GM12878 (cell line): ENCODE data around the gene NRG3. TPM values are rescaled to one million over a fixed set of nuclear protein-coding genes. Genes with fewer than 3 reads are reported as not detected.
"Not testable (repeated sequence)": the region's sequence is repeated elsewhere in the genome, so short reads cannot be mapped to it uniquely, and the experiment has no call there.

ENCODE experiments used
- ATAC-seq: fragments of 200-7000 bp; cut with Tn5 transposase; 3 replicates; pipeline ENCODE4 v1.9.1; 2020; ENCODE audit warnings: mild to moderate bottlenecking, moderate library complexity
- BruUV-seq: library from RNA; stranded (reverse); fragments of 400-500 nt; replicated peaks from 2 replicates; lab custom pipeline; 2021; lab: Mats Ljungman, UMichigan
- CTCF ChIA-PET: fragments of 300-600 bp; sonication (Branson Sonifier 250); formaldehyde crosslinking; extraction: SDS; loops from one replicate; lab custom pipeline; 2021; ENCODE audit warnings: inconsistent platforms; lab: Yijun Ruan, JAX
- POLR2A ChIA-PET: fragments of 350-600 bp; formaldehyde crosslinking; extraction: SDS; loops from one replicate; lab custom pipeline; 2021; ENCODE audit warnings: inconsistent platforms; lab: Charles Lee
- RAD21 ChIA-PET: fragments of 300-600 bp; sonication (Branson Sonifier 250); formaldehyde crosslinking; loops from one replicate; lab custom pipeline; 2023; ENCODE audit warnings: antibody characterized with exemption; ENCODE audit not compliant: unreplicated experiment; lab: Charles Lee
- SMC1A ChIA-PET: fragments of 300-600 bp; sonication (Branson Sonifier 250); formaldehyde crosslinking; loops from one replicate; lab custom pipeline; 2023; ENCODE audit not compliant: unreplicated experiment, uncharacterized antibody; lab: Charles Lee
- DNase-seq: peaks from one replicate; pipeline ENCODE4 v3.0.0-alpha.2; 2011; ENCODE audit warnings: low read depth, low spot score
- FAIRE-seq: peaks from 3 replicates; lab custom pipeline; 2011; peaks lifted over from hg19 to GRCh38; lab: Jason Lieb, UNC
- H2AFZ ChIP-seq: 2 replicates; pipeline ENCODE4 v1.6.0; 2011; ENCODE audit warnings: low read depth, low read length, control low read depth; ENCODE audit not compliant: control insufficient read depth
- H3K27ac ChIP-seq: 2 replicates; pipeline ENCODE4 v1.5.1; 2011; ENCODE audit warnings: control low read depth; ENCODE audit not compliant: control insufficient read depth, insufficient read depth
- H3K27me3 ChIP-seq, 2 experiments: replicated peaks in 1 of 2; 2 replicates each; pipeline versions ENCODE4 v1.6.0 to v1.6.1; 2011; ENCODE audit warnings: low read length in 1 of 2; ENCODE audit not compliant: control insufficient read depth in 2 of 2, insufficient read depth in 2 of 2
- H3K36me3 ChIP-seq, 2 experiments: 2 replicates each; pipeline ENCODE4 v1.5.1; 2011; ENCODE audit warnings: low read length in 1 of 2; ENCODE audit not compliant: control insufficient read depth in 2 of 2, insufficient read depth in 2 of 2
- H3K4me1 ChIP-seq: 2 replicates; pipeline ENCODE4 v1.6.1; 2011; ENCODE audit warnings: mild to moderate bottlenecking, low read length, moderate library complexity, mixed read lengths; ENCODE audit not compliant: control insufficient read depth, insufficient read depth
- H3K4me2 ChIP-seq: 2 replicates; pipeline ENCODE4 v1.6.0; 2011; ENCODE audit warnings: control low read depth; ENCODE audit not compliant: control insufficient read depth, insufficient read depth
- H3K4me3 ChIP-seq: fragments of 200-600 bp; sonication (generic); 2 replicates; pipeline ENCODE4 v1.5.1; 2016
- H3K79me2 ChIP-seq: 2 replicates; pipeline ENCODE4 v1.6.0; 2011; ENCODE audit warnings: low read length; ENCODE audit not compliant: control insufficient read depth, insufficient read depth
- H3K9ac ChIP-seq: 2 replicates; pipeline ENCODE4 v1.8.0; 2011; ENCODE audit warnings: low read length, control low read depth, mixed read lengths; ENCODE audit not compliant: control insufficient read depth, insufficient read depth
- H3K9me3 ChIP-seq: replicated peaks from 3 replicates; pipeline ENCODE4 v1.5.1; 2011; ENCODE audit warnings: mild to moderate bottlenecking, low read length; ENCODE audit not compliant: control insufficient read depth, insufficient read depth
- H4K20me1 ChIP-seq: 2 replicates; pipeline ENCODE4 v1.6.0; 2011; ENCODE audit not compliant: control insufficient read depth, insufficient read depth
- ATF3 ChIP-seq: IDR thresholded peaks from 2 replicates; pipeline ENCODE4 v1.6.1; 2011; ENCODE audit warnings: low read depth, mild to moderate bottlenecking, low read length, moderate library complexity, borderline replicate concordance; ENCODE audit errors: extremely low read depth
- BHLHE40 ChIP-seq, 2 experiments: fragments of 450-650 bp in 1 of 2; IDR thresholded peaks; 2 replicates each; pipeline ENCODE4 v1.6.1; 2011 to 2017; ENCODE audit warnings: low read depth in 2 of 2, borderline replicate concordance in 1 of 2, improper control_type of control experiment in 1 of 2, low read length in 1 of 2, mild to moderate bottlenecking in 1 of 2
- IRF5 ChIP-seq: fragments of 450-650 bp; IDR thresholded peaks from 2 replicates; pipeline ENCODE4 v1.6.1; 2017; ENCODE audit warnings: borderline replicate concordance
- STAT3 ChIP-seq: IDR thresholded peaks from 2 replicates; pipeline ENCODE4 v1.6.1; 2011; ENCODE audit warnings: low read depth, low read length, improper control_type of control experiment
- ZBED1 ChIP-seq: IDR thresholded peaks from 2 replicates; pipeline ENCODE4 v1.6.1; 2016; ENCODE audit warnings: borderline replicate concordance
- WGBS: methylation state at CpG from one replicate; pipeline ENCODE4 v1.1.6; 2016; ENCODE audit warnings: low lambda C conversion rate; ENCODE audit not compliant: insufficient replicate concordance, insufficient coverage; ENCODE audit errors: missing lambda C conversion rate; 5-methylcytosine and 5-hydroxymethylcytosine counted together
- in situ Hi-C: fragments of 300-500 bp; cut with MboI; formaldehyde crosslinking; loops from 9 replicates; pipeline ENCODE4 v1.14.3; 2018; ENCODE audit warnings: mixed read lengths
- intact Hi-C: fragments of 100-400 bp; cut with micrococcal nuclease; formaldehyde crosslinking; loops from one replicate; pipeline ENCODE4 v1.14.2; 2022; ENCODE audit not compliant: unreplicated experiment
- polyA plus RNA-seq, 11 experiments: library from polyadenylated mRNA; depleted of rRNA in 4 of 11; unstranded in 6 of 11; stranded (reverse) in 5 of 11; fragments of >200 nt; fragmentation: Nextera tagmentation in 4 of 11; fragmentation: Illumina TruSeq in 1 of 11; extraction: Ambion mirVana in 4 of 11; extraction: Trizol in 1 of 11; gene quantifications; 1 replicate in 1 of 11; 2 replicates in 10 of 11; pipeline versions ENCODE4 v1.2.1 to v1.2.3, GENCODE V29; 2011 to 2016; ENCODE audit warnings: inconsistent platforms in 2 of 11, missing spikeins in 2 of 11, low read depth in 1 of 11
- total RNA-seq, 4 experiments: library from RNA; depleted of rRNA in 3 of 4; stranded (reverse); fragments of >200 nt in 3 of 4; fragmentation: Illumina TruSeq in 1 of 4; extraction: Trizol in 1 of 4; gene quantifications; 2 replicates each; pipeline versions ENCODE4 v1.2.1 to v1.2.3, GENCODE V29; 2013 to 2021

NRG3 gene
- total and polyA plus RNA-seq, 10 of the 15 experiments (the other 5 are each of a cell fraction or from before 2014, with no cell fraction given), result 0.03 to 0.41 (median 0.17) TPM; not detected in 3

GRCh38 chr10:82678451-82678850, 803.5 kb downstream of the NRG3 start:
- H3K9me3 ChIP-seq, H3K9ac ChIP-seq, intact Hi-C loops, FAIRE-seq, in situ Hi-C loops, ATAC-seq, H3K4me1 ChIP-seq, BruUV-seq, H3K4me2 ChIP-seq, DNase-seq, H4K20me1 ChIP-seq, SMC1A ChIA-PET, H3K27me3 ChIP-seq, H3K79me2 ChIP-seq, POLR2A ChIA-PET, H2AFZ ChIP-seq, H3K27ac ChIP-seq, H3K4me3 ChIP-seq, H3K36me3 ChIP-seq, RAD21 ChIA-PET: not testable (repeated sequence)
- CTCF ChIA-PET, result interaction anchor here (0.6 kb wide), 1 partner anchor 1917 kb away, joined by 3 read pairs; no protein-coding TSS in a partner anchor
- WGBS, result 15% methylated on average over 6 of the region's 6 CpGs

GRCh38 chr10:82680608-82681007, 805.6 kb downstream of the NRG3 start:
- intact Hi-C loops, result no loop called here
- H3K4me3 ChIP-seq, result no peak overlapping the region

More at GRCh38 chr10:82680608-82681007, 805.6 kb downstream of the NRG3 start:
- H3K9me3 ChIP-seq, result no peaks in the 10 kb centered on the region
- H2AFZ ChIP-seq, result no peak overlapping the region
- FAIRE-seq, result no peak
- no peaks in the 10 kb centered on the region for H3K79me2 ChIP-seq
- CTCF ChIA-PET, result no interaction called here
- RAD21 ChIA-PET, result no interaction called here
- no peaks in the 10 kb centered on the region for H4K20me1 ChIP-seq
- in situ Hi-C loops, result no loop called here
- H3K27ac ChIP-seq, result no peak overlapping the region
- SMC1A ChIA-PET, result no interaction called here
- no peak for ATAC-seq
- no peak overlapping the region for H3K4me2 ChIP-seq
- TF ChIP-seq BHLHE40 (IDR thresholded peaks at IDR 0.05; ENCODE audit: borderline replicate concordance in 1 of 2, low read depth in 2 of 2, low read length in 1 of 2), result no peak
- no peak for TF ChIP-seq ATF3
- no peak for TF ChIP-seq STAT3
- no peak for TF ChIP-seq ZBED1
- TF ChIP-seq IRF5, result no peak
- TF ChIP-seq, all 136 proteins: peak for 0
- H3K36me3 ChIP-seq, result no peaks in the 10 kb centered on the region
- POLR2A ChIA-PET, result no interaction called here
- DNase-seq, result no peak
- no peaks in the 10 kb centered on the region for H3K27me3 ChIP-seq
- 0% methylated on average over 3 of the region's 3 CpGs for WGBS
- BruUV-seq, result no TSS peak
- no peak overlapping the region for H3K9ac ChIP-seq
- no peaks in the 10 kb centered on the region for H3K4me1 ChIP-seq
